ENCODE results near the gene KRAS. TPM values are rescaled to one million over a fixed set of nuclear protein-coding genes. Genes with fewer than 3 reads are reported as not detected.

KRAS gene
- total and polyA plus RNA-seq, 2 of the 13 experiments (the other 11 are each of a cell fraction or from before 2014, with no cell fraction given), result 6.5 to 9.8 TPM

- Histone ChIP-seq H3K4me3 (replicated peaks in 1 of 3; ENCODE audit: insufficient read depth in 1 of 3, low read depth in 2 of 3, low read length in 3 of 3) (peak overlapping the region; percentile 75 to 82 (median 80); a peak in 5 of 6 replicates), H3K79me2 (ENCODE audit: insufficient read depth, low read length) (peaks cover 20% of the 10 kb centered on the region), H2AFZ (ENCODE audit: low read length) (peak overlapping the region; percentile 36), H3K9ac (ENCODE audit: insufficient read depth, low read depth, low read length) (peak overlapping the region; percentile 62), H3K4me1 (ENCODE audit: insufficient read depth, low read length) (peaks cover 64% of the 10 kb centered on the region), H3K9me3 (ENCODE audit: low read length) (no peaks in the 10 kb centered on the region), H4K20me1 (ENCODE audit: insufficient read depth, low read length) (no peaks in the 10 kb centered on the region), H3K27me3 (ENCODE audit: control insufficient read depth in 1 of 2, insufficient read depth in 2 of 2, low read length in 2 of 2) (no peaks in the 10 kb centered on the region; a peak in 1 of 5 replicates), H3K36me3 (replicated peaks in 1 of 2; ENCODE audit: control insufficient read depth in 1 of 2, insufficient read depth in 2 of 2, low read length in 2 of 2) (no peaks in the 10 kb centered on the region), H3K27ac (ENCODE audit: extremely low read length, insufficient read depth, low read length) (no peak overlapping the region), H3K4me2 (ENCODE audit: low read depth, low read length) (peak overlapping the region; percentile 85)
- in situ Hi-C loops (cut with HindIII; ENCODE audit: extremely low pct_ligation_motif_present, low pct_unique_long_range_greater_than_20kb) (no loop called here), intact Hi-C loops (cut with micrococcal nuclease; ENCODE audit: unreplicated experiment) (loop anchor here (2.0 to 10.0 kb wide), 2 partner anchors 25 to 83 kb away; no protein-coding TSS in a partner anchor)
- no peak for ATAC-seq
- ChIA-PET CTCF (ENCODE audit: low intra/inter-chr PET ratio, low total read pairs) (no interaction called here), POLR2A (interaction anchor here (1.4 kb wide), 3 partner anchors 11 to 57 kb away, joined by 3 to 4 read pairs (median 3); partner anchors contain the start of genes DNAI7 and ETFRF1)
- WGBS (ENCODE audit: low lambda C conversion rate), result 46% methylated on average over 6 of the region's 6 CpGs
- BruUV-seq (replicated peaks), result no TSS peak
- no peak for DNase-seq (ENCODE audit: low spot score)
- FAIRE-seq, result no peak
- TF ChIP-seq POLR2AphosphoS5 (IDR thresholded peaks at IDR 0.05; ENCODE audit: low read depth, low read length) (no peak), MTF1 (CRISPR knock-in tag; IDR thresholded peaks at IDR 0.05) (no peak), KAT8 (CRISPR knock-in tag; IDR thresholded peaks at IDR 0.05) (no peak), CBX2 (IDR thresholded peaks at IDR 0.05; ENCODE audit: low read depth, low read length) (no peak), CBX2 (CRISPR knock-in tag; IDR thresholded peaks at IDR 0.05; ENCODE audit: low read depth) (no peak), CEBPG (CRISPR knock-in tag; IDR thresholded peaks at IDR 0.05) (no peak), EED (CRISPR knock-in tag; IDR thresholded peaks at IDR 0.05) (no peak), ZSCAN25 (CRISPR knock-in tag; IDR thresholded peaks at IDR 0.05) (no peak), ZFP91 (CRISPR knock-in tag; IDR thresholded peaks at IDR 0.05; ENCODE audit: borderline replicate concordance) (no peak), ZNF207 (IDR thresholded peaks at IDR 0.05; ENCODE audit: borderline replicate concordance) (no peak), ZNF772 (CRISPR knock-in tag; IDR thresholded peaks at IDR 0.05) (no peak), ZNF33B (CRISPR knock-in tag; IDR thresholded peaks at IDR 0.05) (no peak), KAT7 (CRISPR knock-in tag; IDR thresholded peaks at IDR 0.05; ENCODE audit: borderline replicate concordance) (no peak), ZNF296 (CRISPR knock-in tag; conservative IDR thresholded peaks at IDR 0.05) (no peak), FOXJ3 (CRISPR knock-in tag; IDR thresholded peaks at IDR 0.05; ENCODE audit: borderline replicate concordance) (no peak), DR1 (CRISPR knock-in tag; IDR thresholded peaks at IDR 0.05) (no peak), RXRA (CRISPR knock-in tag; IDR thresholded peaks at IDR 0.05) (no peak), ZNF513 (CRISPR knock-in tag; conservative IDR thresholded peaks at IDR 0.05) (no peak), NFAT5 (CRISPR knock-in tag; IDR thresholded peaks at IDR 0.05) (no peak), DNMT3B (CRISPR knock-in tag; conservative IDR thresholded peaks at IDR 0.05) (no peak)
Observed at GRCh38 chr12:25251769-25252168, 1.0 kb upstream of the KRAS start.
